ENCODE measurements around the gene TBX4. TPM values are rescaled to one million over a fixed set of nuclear protein-coding genes. Genes with fewer than 3 reads are reported as not detected.

TBX4 gene
- polyA plus RNA-seq, 2 of the 4 experiments (the other 2 are of a cell fraction), result 0.17 to 0.18 TPM

- Histone ChIP-seq H3K9me3 (peaks cover 5% of the 10 kb centered on the region; the same call in 1 of the 3 replicates), H3K4me1 (peaks cover 30% of the 10 kb centered on the region), H3K27ac (peak overlapping the region; percentile 63 to 69), H3K4me3 (no peak overlapping the region), H3K4me2 (peak overlapping the region; percentile 42)
- no peak for FAIRE-seq
- CTCF ChIA-PET, result interaction anchor here (0.6 to 19.8 kb wide), 13 partner anchors 9 to 410 kb away, joined by 3 to 357 read pairs (median 5); no protein-coding TSS in a partner anchor
- DNase-seq (ENCODE audit: low read depth in 1 of 2, low spot score in 1 of 2), result peak; percentile 63 to 83
- POLR2A ChIA-PET, result no interaction called here
- 57% methylated on average over 10 of the region's 10 CpGs for WGBS (ENCODE audit: missing lambda C conversion rate)
- TF ChIP-seq FOSB (CRISPR knock-in tag; IDR thresholded peaks at IDR 0.05), result no peak
- TF ChIP-seq GATA3 (IDR thresholded peaks at IDR 0.05; ENCODE audit: borderline replicate concordance), result peak; percentile 64; the same call in 1 of the 2 replicates
- TF ChIP-seq JUNB (IDR thresholded peaks at IDR 0.05), result peak; percentile 58; the same call in 1 of the 2 replicates
- peak in 1 of 2 experiments; percentile 13; a peak in 1 of 5 replicates for TF ChIP-seq EP300 (IDR thresholded peaks at IDR 0.05)
- TF ChIP-seq RNF2 (IDR thresholded peaks at IDR 0.05; ENCODE audit: borderline replicate concordance, low read depth), result no peak
- TF ChIP-seq JUN (IDR thresholded peaks at IDR 0.05), result no peak
- TF ChIP-seq HOXA7 (CRISPR knock-in tag; IDR thresholded peaks at IDR 0.05), result no peak
- TF ChIP-seq TFCP2L1 (CRISPR knock-in tag; IDR thresholded peaks at IDR 0.05), result no peak
- no peak for TF ChIP-seq CBX2 (IDR thresholded peaks at IDR 0.05; ENCODE audit: borderline replicate concordance, low read depth)
- TF ChIP-seq CHD4 (IDR thresholded peaks at IDR 0.05; ENCODE audit: borderline replicate concordance), result 0 out of 2 replicates have a peak, but pooled peaks have one; percentile 20
- TF ChIP-seq NFE2L2 (conservative IDR thresholded peaks at IDR 0.05; ENCODE audit: low read length), result no peak
- TF ChIP-seq E2F6 (IDR thresholded peaks at IDR 0.05; ENCODE audit: borderline replicate concordance, low read depth), result no peak
- no peak for TF ChIP-seq SMC3 (IDR thresholded peaks at IDR 0.05)
- TF ChIP-seq CEBPB (IDR thresholded peaks at IDR 0.05), result peak in 1 of 2 experiments; percentile 25; a peak in 1 of 4 replicates
- no peak for TF ChIP-seq BHLHE40 (IDR thresholded peaks at IDR 0.05; ENCODE audit: low read depth, low read length)
- no peak for TF ChIP-seq EHMT2 (IDR thresholded peaks at IDR 0.05; ENCODE audit: low read depth)
- TF ChIP-seq NPAS2 (CRISPR knock-in tag; IDR thresholded peaks at IDR 0.05; ENCODE audit: borderline replicate concordance), result no peak
- TF ChIP-seq FOSL2 (IDR thresholded peaks at IDR 0.05), result peak; percentile 73; the same call in 1 of the 2 replicates
- TF ChIP-seq FOSL2 (CRISPR knock-in tag; IDR thresholded peaks at IDR 0.05), result peak; percentile 91
- TF ChIP-seq CTCF (IDR thresholded peaks at IDR 0.05), result peak; percentile 25; the same call in 2 of the 3 replicates
- TF ChIP-seq RFX5 (IDR thresholded peaks at IDR 0.05), result no peak
- no peak for TF ChIP-seq CBX8 (IDR thresholded peaks at IDR 0.05)
- ATAC-seq, result peak; percentile 79 to 93
Measured at GRCh38 chr17:61426482-61427304, 25.5 kb upstream of the TBX4 start.

- Histone ChIP-seq H3K27ac (peak overlapping the region; percentile 63 to 69), H3K4me2 (peak overlapping the region; percentile 42; the same call in 1 of the 3 replicates), H3K9me3 (peaks cover 5% of the 10 kb centered on the region; the same call in 1 of the 3 replicates), H3K4me3 (no peak overlapping the region), H3K4me1 (peaks cover 38% of the 10 kb centered on the region)
- TF ChIP-seq RCOR1 (IDR thresholded peaks at IDR 0.05; ENCODE audit: low read depth, low read length), result no peak
- TF ChIP-seq EHF (CRISPR knock-in tag; IDR thresholded peaks at IDR 0.05), result no peak
- no peak for TF ChIP-seq EP300 (IDR thresholded peaks at IDR 0.05)
- no peak for TF ChIP-seq E2F6 (IDR thresholded peaks at IDR 0.05; ENCODE audit: borderline replicate concordance, low read depth)
- TF ChIP-seq HOXA7 (CRISPR knock-in tag; IDR thresholded peaks at IDR 0.05), result no peak
- no peak for TF ChIP-seq REST (IDR thresholded peaks at IDR 0.05)
- TF ChIP-seq CTCF (IDR thresholded peaks at IDR 0.05), result no peak
- no peak for TF ChIP-seq RNF2 (IDR thresholded peaks at IDR 0.05; ENCODE audit: borderline replicate concordance, low read depth)
- TF ChIP-seq CBX8 (IDR thresholded peaks at IDR 0.05), result no peak
- no peak for TF ChIP-seq SREBF2 (IDR thresholded peaks at IDR 0.05)
- POLR2A ChIA-PET, result no interaction called here
- DNase-seq (ENCODE audit: low read depth in 1 of 2, low spot score in 1 of 2) (no peak), ATAC-seq (no peak), FAIRE-seq (no peak)
- CTCF ChIA-PET, result interaction anchor here (0.6 to 19.8 kb wide), 14 partner anchors 10 to 409 kb away, joined by 3 to 357 read pairs (median 4); no protein-coding TSS in a partner anchor
Measured at GRCh38 chr17:61427567-61427966, 24.7 kb upstream of the TBX4 start.

Measured in A549 (cell line).